Adrenal gland (tissue), 12 donors: ENCODE data around the gene CYYR1. TPM values are rescaled to one million over a fixed set of nuclear protein-coding genes. Genes with fewer than 3 reads are reported as not detected.

Experiments
- DNase-seq, 7 donors: peaks; one replicate each; pipeline ENCODE4 v3.0.0-alpha.2; 2019 to 2020
- H3K27ac ChIP-seq, 5 donors: fragments of 200-600 bp; sonication (generic) in 4 of 5; 1 replicate in 3 of 5; 2 replicates in 2 of 5; pipeline versions ENCODE4 v1.5.1 to v1.8.0; 2016 to 2020; ENCODE audit warnings: mild to moderate bottlenecking in 1 of 5
- H3K27me3 ChIP-seq: fragments of 200-600 bp; 2 replicates; pipeline ENCODE4 v1.8.0; 2021
- H3K36me3 ChIP-seq, 2 donors: fragments of 200-600 bp; replicated peaks in 1 of 2; 1 replicate in 1 of 2; 2 replicates in 1 of 2; pipeline versions ENCODE4 v1.5.1 to v1.8.0; 2018 to 2022
- H3K4me1 ChIP-seq, 2 donors: fragments of 200-600 bp; replicated peaks in 1 of 2; 1 replicate in 1 of 2; 2 replicates in 1 of 2; pipeline versions ENCODE4 v1.5.1 to v1.8.0; 2018 to 2021
- H3K4me3 ChIP-seq, 4 donors: fragments of 200-600 bp; sonication (generic) in 3 of 4; one replicate each; pipeline ENCODE4 v1.5.1; 2016 to 2018
- H3K9me3 ChIP-seq, 3 donors: fragments of 200-600 bp; sonication (generic) in 1 of 3; replicated peaks in 1 of 3; 1 replicate in 2 of 3; 2 replicates in 1 of 3; pipeline versions ENCODE4 v1.5.1 to v1.8.0; 2016 to 2021
- POLR2A ChIP-seq, 2 donors: fragments of 450-650 bp; IDR thresholded peaks; one replicate each; pipeline ENCODE4 v1.6.1; 2017; ENCODE audit warnings: antibody characterized with exemption in 2 of 2, mild to moderate bottlenecking in 2 of 2, moderate library complexity in 1 of 2
- WGBS, 4 donors: extraction: QIAGEN DNeasy Blood & Tissue Kit in 2 of 4; methylation state at CpG; one replicate each; pipeline versions ENCODE4 v1.1.5 to v1.1.7; 2013 to 2017; 5-methylcytosine and 5-hydroxymethylcytosine counted together
- intact Hi-C, 2 donors: fragments of 100-400 bp; cut with DNase I; formaldehyde crosslinking; loops; one replicate each; pipeline versions ENCODE4 v1.14.1 to v1.15.0; 2022 to 2023
- polyA plus RNA-seq, 3 donors: library from polyadenylated mRNA; stranded (reverse); fragments of 200-250 nt in 2 of 3; fragments of 350-450 nt in 1 of 3; fragmentation: Illumina TruSeq in 1 of 3; extraction: RNeasy Lipid Tissue Mini Kit (QIAGEN cat#74804) in 1 of 3; gene quantifications; one replicate each; pipeline ENCODE4 v1.2.3, GENCODE V29; 2013 to 2014
- total RNA-seq, 9 donors: library from RNA; depleted of rRNA in 4 of 9; stranded (reverse); fragments of >200 nt in 4 of 9; fragments of 120-200 nt in 1 of 9; fragmentation: NEBNext Ultra II Directional in 1 of 9; extraction: Animal tissue kit (Norgen Biotek cat#: 25700) in 1 of 9; gene quantifications; one replicate each; pipeline versions ENCODE4 v1.1.0 to v1.2.4, GENCODE V29; 2013 to 2023
- TF ChIP-seq, protein P1 (sequence below), 6 experiments: fragments of 450-650 bp in 4 of 6; fragments of 200-600 bp in 2 of 6; sonication (generic) in 1 of 6; IDR thresholded peaks; 1 replicate in 5 of 6; 2 replicates in 1 of 6; pipeline versions ENCODE4 v1.5.1 to v1.8.0; 2016 to 2021; ENCODE audit warnings: antibody characterized with exemption in 6 of 6, mild to moderate bottlenecking in 2 of 6, moderate library complexity in 1 of 6
- donor health status: healthy with polysubstance abuse.
- donor health status: Bipolar disorder and iron deficiency.
- donor health status: DM: yes; HTN: yes; CAD: no.
- donor health status: DM: no; HTN: no; CAD: no.
- donor health status: DM: no; HTN: no; CAD: no.
- donor health status: DM: yes; HTN: yes; CAD: no.

The CYYR1 gene
- total and polyA plus RNA-seq, 12 donors = 30.4 to 114 (median 59.7) TPM

DNA sequence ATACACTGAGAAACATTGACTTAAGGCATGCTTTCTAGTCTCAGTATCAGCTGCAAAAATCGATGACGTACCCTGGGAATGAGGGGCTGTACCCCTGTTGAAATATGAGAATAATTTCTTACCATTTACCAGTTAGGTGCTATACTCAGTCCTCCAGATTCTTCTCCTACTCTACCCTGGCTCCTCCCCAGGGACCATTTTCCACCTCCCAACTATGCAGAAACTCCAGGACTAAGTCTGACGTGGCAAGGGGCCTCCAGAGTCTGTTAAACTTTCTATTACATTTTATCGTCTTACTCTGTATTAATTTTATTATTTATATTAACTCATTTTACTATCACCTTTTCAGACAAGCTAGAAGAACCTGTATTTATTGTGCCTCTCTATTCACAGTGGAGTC is 124.3 kb downstream of the CYYR1 start:
- H3K9me3 ChIP-seq = no peaks in the 10 kb centered on the region
- H3K27me3 ChIP-seq = no peaks in the 10 kb centered on the region
- H3K4me3 ChIP-seq = no peak overlapping the region
- H3K36me3 ChIP-seq = no peaks in the 10 kb centered on the region
- intact Hi-C loops = no loop called here
- DNase-seq = no peak
- WGBS, 4 donors = 74 to 82% (median 80%) methylated on average over 4 of the region's 4 CpGs
- no peak for TF ChIP-seq POLR2A (IDR thresholded peaks at IDR 0.05)
- TF ChIP-seq, protein P1, sequence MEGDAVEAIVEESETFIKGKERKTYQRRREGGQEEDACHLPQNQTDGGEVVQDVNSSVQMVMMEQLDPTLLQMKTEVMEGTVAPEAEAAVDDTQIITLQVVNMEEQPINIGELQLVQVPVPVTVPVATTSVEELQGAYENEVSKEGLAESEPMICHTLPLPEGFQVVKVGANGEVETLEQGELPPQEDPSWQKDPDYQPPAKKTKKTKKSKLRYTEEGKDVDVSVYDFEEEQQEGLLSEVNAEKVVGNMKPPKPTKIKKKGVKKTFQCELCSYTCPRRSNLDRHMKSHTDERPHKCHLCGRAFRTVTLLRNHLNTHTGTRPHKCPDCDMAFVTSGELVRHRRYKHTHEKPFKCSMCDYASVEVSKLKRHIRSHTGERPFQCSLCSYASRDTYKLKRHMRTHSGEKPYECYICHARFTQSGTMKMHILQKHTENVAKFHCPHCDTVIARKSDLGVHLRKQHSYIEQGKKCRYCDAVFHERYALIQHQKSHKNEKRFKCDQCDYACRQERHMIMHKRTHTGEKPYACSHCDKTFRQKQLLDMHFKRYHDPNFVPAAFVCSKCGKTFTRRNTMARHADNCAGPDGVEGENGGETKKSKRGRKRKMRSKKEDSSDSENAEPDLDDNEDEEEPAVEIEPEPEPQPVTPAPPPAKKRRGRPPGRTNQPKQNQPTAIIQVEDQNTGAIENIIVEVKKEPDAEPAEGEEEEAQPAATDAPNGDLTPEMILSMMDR (IDR thresholded peaks at IDR 0.05) = no peak
- H3K4me1 ChIP-seq = peaks cover 0 to 4% of the 10 kb centered on the region in 2 donors
- no peak overlapping the region for H3K27ac ChIP-seq

DNA sequence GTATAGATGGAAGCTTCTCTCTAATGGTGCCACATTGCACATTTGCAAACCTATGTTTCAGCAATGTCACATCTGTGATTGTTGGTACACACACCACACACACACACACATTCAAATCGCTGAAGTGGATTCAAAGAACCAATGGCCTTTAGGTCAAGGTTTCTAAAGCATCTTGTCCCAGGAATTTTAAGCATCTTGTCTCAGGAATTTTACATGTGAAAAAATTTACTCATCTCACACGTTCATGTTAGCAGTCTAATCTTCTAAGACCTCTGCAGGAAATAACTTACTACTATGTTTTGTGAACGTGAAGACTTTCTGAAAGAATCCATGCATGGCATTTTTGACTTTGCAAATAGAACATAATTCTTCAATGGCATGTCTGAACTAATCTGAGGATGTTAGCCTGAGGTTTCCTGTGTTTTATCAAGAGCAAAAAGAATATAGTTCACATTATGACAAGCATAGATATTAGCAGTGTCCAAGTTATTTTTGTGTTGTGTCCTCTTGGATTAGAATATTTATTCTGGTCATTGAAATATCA is 125.1 kb downstream of the CYYR1 start:
- Histone ChIP-seq H3K36me3 (no peaks in the 10 kb centered on the region), H3K4me1 (peaks cover 0 to 3% of the 10 kb centered on the region in 2 donors), H3K27ac (no peak overlapping the region), H3K27me3 (no peaks in the 10 kb centered on the region), H3K9me3 (no peaks in the 10 kb centered on the region), H3K4me3 (no peak overlapping the region)
- 44 to 64% (median 54%) methylated on average over 3 of the region's 3 CpGs for WGBS, 4 donors
- intact Hi-C loops = no loop called here
- TF ChIP-seq, protein P1 (IDR thresholded peaks at IDR 0.05) = no peak
- no peak for TF ChIP-seq POLR2A (IDR thresholded peaks at IDR 0.05)
- DNase-seq = no peak

DNA sequence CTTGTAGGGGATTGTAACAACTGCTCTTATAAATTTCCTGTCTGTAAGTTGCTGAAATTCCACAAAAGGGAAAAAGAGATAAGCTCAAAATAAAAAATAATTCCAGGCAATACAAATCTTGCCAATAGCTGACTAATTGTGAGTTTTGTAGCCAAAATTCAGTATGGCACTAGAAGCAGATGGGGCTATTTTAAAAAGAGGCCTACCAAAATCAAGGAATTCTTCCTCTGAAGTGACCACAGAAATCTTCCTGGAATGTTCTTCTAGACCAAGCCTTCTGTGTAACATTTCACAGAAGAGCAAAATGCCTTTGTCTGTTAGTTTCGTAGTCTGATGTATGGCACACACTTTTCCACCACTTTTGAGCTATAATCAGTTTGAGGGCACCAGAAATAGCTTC is 127.6 kb downstream of the CYYR1 start:
- Histone ChIP-seq H3K9me3 (no peaks in the 10 kb centered on the region), H3K4me1 (no peaks in the 10 kb centered on the region), H3K36me3 (no peaks in the 10 kb centered on the region), H3K27ac (no peak overlapping the region), H3K27me3 (no peaks in the 10 kb centered on the region), H3K4me3 (no peak overlapping the region)
- WGBS, 4 donors = 90 to 92% (median 91%) methylated on average over 1 of the region's 1 CpG
- no peak for DNase-seq
- intact Hi-C loops = no loop called here
- TF ChIP-seq, protein P1 (IDR thresholded peaks at IDR 0.05) = no peak
- TF ChIP-seq POLR2A (IDR thresholded peaks at IDR 0.05) = no peak

DNA sequence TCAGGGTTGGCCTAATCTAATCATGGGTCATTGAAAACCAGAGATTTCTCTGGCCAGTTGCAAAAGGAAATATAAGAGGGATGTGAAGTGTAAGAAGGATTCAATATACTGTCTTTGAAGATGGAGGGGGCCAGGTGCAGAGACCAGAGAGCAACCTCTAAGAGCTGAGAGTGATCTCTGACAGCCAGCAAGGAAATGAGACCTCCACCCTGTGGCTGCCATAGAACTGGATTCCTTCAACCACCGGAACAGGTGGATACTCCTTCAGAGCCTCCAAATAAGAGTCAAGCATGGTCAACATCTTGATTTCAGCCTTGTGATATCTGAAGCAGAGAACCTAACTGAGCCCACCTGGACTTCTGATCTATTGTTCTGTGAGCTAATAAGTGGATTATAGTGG is 128.4 kb downstream of the CYYR1 start:
- no peak for DNase-seq
- intact Hi-C loops = no loop called here
- TF ChIP-seq, protein P1 (IDR thresholded peaks at IDR 0.05) = no peak
- TF ChIP-seq POLR2A (IDR thresholded peaks at IDR 0.05) = no peak
- Histone ChIP-seq H3K4me3 (no peak overlapping the region), H3K27me3 (no peaks in the 10 kb centered on the region), H3K27ac (no peak overlapping the region), H3K9me3 (no peaks in the 10 kb centered on the region), H3K4me1 (no peaks in the 10 kb centered on the region), H3K36me3 (no peaks in the 10 kb centered on the region)
- 92 to 100% (median 100%) methylated on average over 1 of the region's 1 CpG for WGBS, 4 donors
